Fibroblast of villous mesenchyme (primary cell): ENCODE data around the gene CACNA1D. TPM values are rescaled to one million over a fixed set of nuclear protein-coding genes. Genes with fewer than 3 reads are reported as not detected.

ENCODE experiments used
- DNase-seq: peaks from one replicate; pipeline ENCODE4 v3.0.0-alpha.2; 2010; ENCODE audit warnings: low read depth
- H3K4me3 ChIP-seq: 2 replicates; pipeline ENCODE4 v1.5.1; 2011; ENCODE audit warnings: low read depth, mild to moderate bottlenecking, low read length
- total RNA-seq: library from RNA; depleted of rRNA; stranded (reverse); fragments of >200 nt; gene quantifications from 2 replicates; pipeline ENCODE4 v1.2.3, GENCODE V29; 2012
- TF ChIP-seq, protein P1 (sequence below): IDR thresholded peaks from 2 replicates; pipeline ENCODE4 v1.5.1; 2012; ENCODE audit warnings: low read depth, mild to moderate bottlenecking, low read length; ENCODE audit not compliant: insufficient read depth

Gene CACNA1D
- total RNA-seq, 1 donor, result not detected

GRCh38 chr3:53733446-53733845 lies 239.0 kb downstream of the CACNA1D start:
- no peak for DNase-seq
- H3K4me3 ChIP-seq, result no peak overlapping the region
- TF ChIP-seq, protein P1, sequence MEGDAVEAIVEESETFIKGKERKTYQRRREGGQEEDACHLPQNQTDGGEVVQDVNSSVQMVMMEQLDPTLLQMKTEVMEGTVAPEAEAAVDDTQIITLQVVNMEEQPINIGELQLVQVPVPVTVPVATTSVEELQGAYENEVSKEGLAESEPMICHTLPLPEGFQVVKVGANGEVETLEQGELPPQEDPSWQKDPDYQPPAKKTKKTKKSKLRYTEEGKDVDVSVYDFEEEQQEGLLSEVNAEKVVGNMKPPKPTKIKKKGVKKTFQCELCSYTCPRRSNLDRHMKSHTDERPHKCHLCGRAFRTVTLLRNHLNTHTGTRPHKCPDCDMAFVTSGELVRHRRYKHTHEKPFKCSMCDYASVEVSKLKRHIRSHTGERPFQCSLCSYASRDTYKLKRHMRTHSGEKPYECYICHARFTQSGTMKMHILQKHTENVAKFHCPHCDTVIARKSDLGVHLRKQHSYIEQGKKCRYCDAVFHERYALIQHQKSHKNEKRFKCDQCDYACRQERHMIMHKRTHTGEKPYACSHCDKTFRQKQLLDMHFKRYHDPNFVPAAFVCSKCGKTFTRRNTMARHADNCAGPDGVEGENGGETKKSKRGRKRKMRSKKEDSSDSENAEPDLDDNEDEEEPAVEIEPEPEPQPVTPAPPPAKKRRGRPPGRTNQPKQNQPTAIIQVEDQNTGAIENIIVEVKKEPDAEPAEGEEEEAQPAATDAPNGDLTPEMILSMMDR, result no peak

DNA sequence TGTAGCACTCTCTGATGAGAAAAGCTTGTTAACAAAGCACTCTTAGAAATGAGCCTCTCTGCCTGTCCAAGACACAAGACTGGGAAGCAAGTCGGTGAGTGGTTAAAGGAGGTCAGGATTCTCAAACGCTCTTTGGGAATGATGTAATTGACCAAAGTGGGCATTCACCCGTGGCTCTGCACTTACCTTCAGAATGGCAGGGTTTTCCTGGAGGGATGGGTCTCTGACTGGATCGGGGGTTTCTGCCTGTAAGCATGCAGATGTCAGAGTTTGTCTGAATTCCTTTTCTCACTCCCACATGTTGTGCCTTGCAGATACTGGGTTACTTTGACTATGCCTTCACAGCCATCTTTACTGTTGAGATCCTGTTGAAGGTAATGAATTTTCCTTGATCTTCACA lies 245.6 kb downstream of the CACNA1D start:
- TF ChIP-seq, protein P1, result no peak
- no peak for DNase-seq
- no peak overlapping the region for H3K4me3 ChIP-seq

DNA sequence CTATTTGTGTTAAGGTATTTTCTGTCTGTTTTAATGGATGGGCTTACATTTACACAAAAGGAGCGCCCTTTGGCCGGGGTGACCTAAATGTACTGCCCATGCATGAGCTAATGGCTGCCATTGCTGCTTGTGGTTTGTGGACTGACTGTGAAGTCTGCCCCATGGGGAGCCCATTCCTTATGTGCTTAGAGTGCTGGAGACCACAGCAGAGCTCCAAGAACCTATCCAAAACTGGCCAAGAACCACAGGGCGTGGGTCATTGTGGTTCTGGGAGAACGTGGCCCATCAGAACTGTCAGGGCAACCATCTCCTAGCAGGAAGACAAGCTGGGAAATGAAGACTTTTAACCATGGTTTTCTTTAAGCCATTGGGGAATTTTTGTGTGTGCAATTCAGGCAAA lies 246.5 kb downstream of the CACNA1D start:
- no peak overlapping the region for H3K4me3 ChIP-seq
- DNase-seq, result no peak
- TF ChIP-seq, protein P1, result no peak

DNA sequence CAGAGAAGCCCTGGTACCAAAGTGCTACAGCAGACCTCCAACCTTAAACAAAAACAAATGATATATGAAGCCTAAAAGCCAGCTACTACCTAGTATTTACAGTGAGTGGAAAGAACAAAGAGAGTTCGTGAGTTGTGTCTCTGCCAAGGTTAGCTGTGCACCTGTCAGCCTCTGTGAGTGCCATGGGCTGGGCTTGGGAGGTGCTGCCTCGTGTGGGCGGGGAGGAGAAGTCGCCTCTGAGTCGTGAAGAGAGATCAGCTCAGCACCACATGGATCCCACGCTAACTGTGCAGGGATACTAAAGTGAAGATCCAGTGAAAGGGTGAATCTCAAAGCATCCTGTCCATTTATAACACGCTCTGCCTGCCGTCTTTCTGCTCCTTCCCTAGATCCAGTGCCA lies 249.9 kb downstream of the CACNA1D start:
- no peak for DNase-seq

GRCh38 chr3:53747559-53747958 lies 253.1 kb downstream of the CACNA1D start:
- TF ChIP-seq, protein P1, result no peak
- DNase-seq, result no peak
- no peak overlapping the region for H3K4me3 ChIP-seq

More for the DNA sequence above, 249.9 kb downstream of the CACNA1D start:
- TF ChIP-seq, protein P1, result no peak
- no peak overlapping the region for H3K4me3 ChIP-seq

DNA sequence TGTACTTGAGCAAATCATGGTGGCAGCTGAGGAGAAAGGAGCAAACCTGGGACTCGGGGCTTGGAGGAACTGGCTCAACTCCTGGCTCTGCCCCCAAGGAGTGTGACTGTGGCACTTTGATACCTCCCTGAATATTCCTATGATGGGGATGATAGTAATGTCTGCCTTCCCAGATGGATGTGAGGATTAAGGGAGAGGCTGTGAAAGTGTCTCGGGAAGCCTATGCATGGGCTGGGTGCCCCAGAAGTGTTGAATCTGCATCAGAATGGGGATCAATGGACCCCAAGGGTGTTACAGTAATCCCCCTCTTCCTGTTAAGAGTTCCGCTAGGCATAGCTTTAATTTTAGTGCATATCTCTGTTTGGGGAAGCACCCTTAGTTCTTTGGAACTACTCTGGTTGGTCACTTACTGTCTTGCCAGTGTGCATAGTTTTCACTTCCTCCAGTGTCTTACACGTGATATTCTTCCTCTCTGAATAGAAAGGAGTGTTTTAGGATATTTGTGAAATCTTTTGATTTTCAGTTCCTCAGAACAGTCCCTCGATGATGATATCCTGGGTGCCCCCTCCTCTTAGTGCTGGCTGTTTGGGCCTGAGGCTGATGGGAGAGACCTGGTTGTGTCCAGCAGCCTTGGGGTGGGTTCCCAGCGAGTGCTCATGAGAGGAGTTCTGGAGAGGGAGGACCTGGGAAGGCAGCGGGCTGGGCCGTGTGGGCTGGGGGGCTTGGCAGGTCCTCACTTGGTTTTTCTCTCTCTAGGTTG lies 254.3 kb downstream of the CACNA1D start:
- no peak overlapping the region for H3K4me3 ChIP-seq
- no peak for DNase-seq
- TF ChIP-seq, protein P1, result no peak

DNA sequence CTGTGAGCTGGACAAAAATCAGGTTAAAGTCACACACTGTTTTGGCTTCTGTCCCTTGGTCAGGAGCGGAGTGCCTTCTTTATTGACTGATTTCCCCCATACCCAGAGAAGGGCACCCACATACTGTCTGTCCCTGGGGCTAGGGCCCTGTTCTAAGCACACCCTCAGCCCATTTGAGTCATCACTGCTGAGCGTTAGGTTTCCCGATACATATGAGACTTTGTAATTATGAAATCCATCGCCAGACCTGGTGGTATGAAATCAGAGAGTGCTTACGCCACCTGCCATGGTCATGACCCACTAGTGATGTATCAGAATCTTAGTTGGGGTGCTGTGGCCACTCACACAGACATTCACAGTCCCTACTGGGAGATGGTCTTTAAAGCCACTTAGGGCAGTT lies 255.0 kb downstream of the CACNA1D start:
- H3K4me3 ChIP-seq, result no peak overlapping the region
- no peak for DNase-seq
- TF ChIP-seq, protein P1, result no peak
